DMS 273 (cell line): ENCODE results near the gene KIFC3.
"Not testable (repeated sequence)": the region's sequence is repeated elsewhere in the genome, so short reads cannot be mapped to it uniquely, and the experiment has no call there.

ENCODE experiments used
- DNase-seq: peaks from one replicate; lab custom pipeline; 2025; ENCODE audit not compliant: unreplicated experiment; lab: John Stamatoyannopoulos, UW

The KIFC3 gene

GRCh38 chr16:57825298-57826044 is 23.2 kb upstream of the KIFC3 start:
- no peak for DNase-seq

- no peak for DNase-seq
Observed at GRCh38 chr16:57824888-57825287, 22.6 kb upstream of the KIFC3 start.

GRCh38 chr16:57823836-57824235 is 21.5 kb upstream of the KIFC3 start:
- DNase-seq = no peak

- no peak for DNase-seq
Observed at GRCh38 chr16:57822856-57823255, 20.6 kb upstream of the KIFC3 start.

- no peak for DNase-seq
Observed at GRCh38 chr16:57822018-57822553, 19.8 kb upstream of the KIFC3 start.

- no peak for DNase-seq
Observed at GRCh38 chr16:57821149-57821971, 19.1 kb upstream of the KIFC3 start.

- no peak for DNase-seq
Observed at GRCh38 chr16:57818377-57819064, 16.2 kb upstream of the KIFC3 start.

GRCh38 chr16:57817680-57818079 is 15.4 kb upstream of the KIFC3 start:
- DNase-seq = no peak

GRCh38 chr16:57815987-57816745 is 13.9 kb upstream of the KIFC3 start:
- peak; percentile 97 for DNase-seq

GRCh38 chr16:57814896-57815295 is 12.6 kb upstream of the KIFC3 start:
- DNase-seq = no peak

GRCh38 chr16:57813466-57813865 is 11.2 kb upstream of the KIFC3 start:
- no peak for DNase-seq

GRCh38 chr16:57811340-57811739 is 9.0 kb upstream of the KIFC3 start:
- not testable (repeated sequence) for DNase-seq

GRCh38 chr16:57810197-57811031 is 8.1 kb upstream of the KIFC3 start:
- peak; percentile 51 for DNase-seq

GRCh38 chr16:57809276-57810196 is 7.2 kb upstream of the KIFC3 start:
- DNase-seq = no peak

- no peak for DNase-seq
Observed at GRCh38 chr16:57808589-57809228, 6.4 kb upstream of the KIFC3 start.

- DNase-seq = peak; percentile 84
Observed at GRCh38 chr16:57807968-57808528, 5.8 kb upstream of the KIFC3 start.

GRCh38 chr16:57807252-57807967 is 5.1 kb upstream of the KIFC3 start:
- DNase-seq = no peak
